NB4 (cell line): ENCODE measurements around the gene ASIC2.

ENCODE experiments used
- DNase-seq: peaks from one replicate; pipeline ENCODE4 v3.0.0; 2010; ENCODE audit warnings: low read depth
- H3K4me3 ChIP-seq: one replicate; pipeline ENCODE4 v1.5.1; 2011; ENCODE audit warnings: mild to moderate bottlenecking, low read depth, low read length, moderate library complexity
- CTCF ChIP-seq: IDR thresholded peaks from one replicate; pipeline ENCODE4 v1.5.1; 2012; ENCODE audit warnings: low read depth, low read length
- MAX ChIP-seq: IDR thresholded peaks from 2 replicates; pipeline ENCODE4 v1.6.1; 2011; ENCODE audit warnings: low read depth, low read length
- MYC ChIP-seq: IDR thresholded peaks from 2 replicates; pipeline ENCODE4 v1.6.1; 2011; ENCODE audit warnings: low read depth, low read length
- POLR2A ChIP-seq: IDR thresholded peaks from 2 replicates; pipeline ENCODE4 v1.6.1; 2011; ENCODE audit warnings: mild to moderate bottlenecking; ENCODE audit not compliant: insufficient read length; ENCODE audit errors: extremely low read depth

Gene ASIC2

GRCh38 chr17:33302394-33302793 lies 9.3 kb upstream of the ASIC2 start:
- H3K4me3 ChIP-seq, result no peak overlapping the region
- DNase-seq, result no peak
- TF ChIP-seq MYC (no peak), POLR2A (no peak), CTCF (no peak), MAX (no peak)

DNA sequence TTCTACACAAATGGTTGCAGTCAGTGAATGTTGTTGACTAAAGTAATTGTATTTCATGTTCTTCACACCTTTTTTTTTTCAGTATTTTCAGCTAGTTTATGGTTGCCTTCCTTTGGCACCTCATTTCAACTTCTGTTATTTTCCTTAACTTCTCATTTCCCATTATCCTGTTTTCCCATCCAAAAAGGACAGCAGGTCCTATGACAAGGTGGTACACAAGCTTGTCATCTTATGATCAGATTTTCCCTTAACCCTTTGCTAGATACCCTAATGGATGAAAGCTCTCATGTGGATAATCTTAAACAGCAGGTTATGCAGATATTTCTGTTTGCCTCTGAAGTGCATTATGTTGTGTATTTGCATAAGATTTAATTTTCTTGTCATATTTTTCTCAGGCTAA lies 7.1 kb upstream of the ASIC2 start:
- no peak overlapping the region for H3K4me3 ChIP-seq
- no peak for DNase-seq
- TF ChIP-seq MYC, result no peak
- no peak for TF ChIP-seq CTCF
- no peak for TF ChIP-seq MAX
- no peak for TF ChIP-seq POLR2A

GRCh38 chr17:33299115-33299514 lies 6.0 kb upstream of the ASIC2 start:
- TF ChIP-seq MAX, result no peak
- TF ChIP-seq CTCF, result no peak
- TF ChIP-seq POLR2A, result no peak
- no peak for TF ChIP-seq MYC
- DNase-seq, result no peak
- H3K4me3 ChIP-seq, result no peak overlapping the region

DNA sequence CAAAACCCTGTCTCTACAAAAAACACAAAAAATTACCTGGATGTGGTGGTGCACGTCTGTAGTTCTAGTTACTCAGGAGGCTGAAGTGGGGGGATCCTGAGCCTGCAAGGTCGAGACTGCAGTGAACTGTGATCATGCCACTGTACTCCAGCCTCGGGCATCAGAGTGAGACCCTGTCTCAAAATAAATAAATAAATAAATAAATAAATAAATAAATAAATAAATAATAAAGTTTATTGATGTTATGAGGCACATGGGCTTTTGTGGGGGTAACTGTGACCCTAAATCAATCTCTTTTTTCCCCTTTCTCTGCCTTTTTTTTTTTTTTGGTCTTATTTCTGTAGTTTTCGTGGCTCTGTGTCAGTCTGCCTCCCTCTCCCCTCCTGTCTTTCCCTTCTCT lies 4.5 kb upstream of the ASIC2 start:
- no peak for TF ChIP-seq POLR2A
- TF ChIP-seq MYC, result no peak
- H3K4me3 ChIP-seq, result no peak overlapping the region
- no peak for DNase-seq

- no peak for DNase-seq
- H3K4me3 ChIP-seq, result no peak overlapping the region
- TF ChIP-seq POLR2A, result no peak
- no peak for TF ChIP-seq MAX
- no peak for TF ChIP-seq CTCF
- TF ChIP-seq MYC, result no peak
Observed at GRCh38 chr17:33294994-33295393, 1.9 kb upstream of the ASIC2 start.

- H3K4me3 ChIP-seq, result no peak overlapping the region
Observed at GRCh38 chr17:33292201-33292980, 704 bp downstream of the ASIC2 start.

More at GRCh38 chr17:33292201-33292980, 704 bp downstream of the ASIC2 start:
- TF ChIP-seq MYC, result no peak
- TF ChIP-seq POLR2A, result no peak
- TF ChIP-seq MAX, result no peak
- TF ChIP-seq CTCF, result no peak
- DNase-seq, result no peak
